Fibroblast of the aortic adventitia (primary cell): ENCODE data around the gene KREMEN1. TPM values are rescaled to one million over a fixed set of nuclear protein-coding genes. Genes with fewer than 3 reads are reported as not detected.

ENCODE experiments used
- DNase-seq: peaks from one replicate; pipeline ENCODE4 v3.0.0-alpha.2; 2010; ENCODE audit warnings: low read depth
- H3K4me3 ChIP-seq: 2 replicates; pipeline ENCODE4 v1.5.1; 2011; ENCODE audit warnings: low read depth, mild to moderate bottlenecking, control low read depth, low read length, moderate library complexity
- CTCF ChIP-seq: IDR thresholded peaks from 2 replicates; pipeline ENCODE4 v1.5.1; 2011; ENCODE audit warnings: mild to moderate bottlenecking, low read length, control low read depth, inconsistent platforms; ENCODE audit not compliant: insufficient read depth
- total RNA-seq: library from RNA; depleted of rRNA; stranded (reverse); fragments of >200 nt; gene quantifications from 2 replicates; pipeline ENCODE4 v1.2.3, GENCODE V29; 2012; ENCODE audit warnings: low replicate concordance

The KREMEN1 gene
- total RNA-seq, 1 donor = 5.7 TPM

DNA sequence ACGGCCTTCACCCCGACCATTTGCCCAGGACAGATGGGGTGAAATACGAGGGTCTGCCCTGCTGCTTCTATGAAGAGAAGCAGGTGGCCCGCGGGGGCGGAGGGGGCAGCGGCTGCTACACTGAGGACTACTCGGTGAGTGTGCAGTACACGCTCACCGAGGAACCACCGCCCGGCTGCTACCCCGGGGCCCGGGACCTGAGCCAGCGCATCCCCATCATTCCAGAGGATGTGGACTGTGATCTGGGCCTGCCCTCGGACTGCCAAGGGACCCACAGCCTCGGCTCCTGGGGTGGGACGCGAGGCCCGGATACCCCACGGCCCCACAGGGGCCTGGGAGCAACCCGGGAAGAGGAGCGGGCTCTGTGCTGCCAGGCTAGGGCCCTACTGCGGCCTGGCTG lies 22.4 kb upstream of the KREMEN1 start:
- H3K4me3 ChIP-seq = no peak overlapping the region
- DNase-seq = no peak
- no peak for TF ChIP-seq CTCF

DNA sequence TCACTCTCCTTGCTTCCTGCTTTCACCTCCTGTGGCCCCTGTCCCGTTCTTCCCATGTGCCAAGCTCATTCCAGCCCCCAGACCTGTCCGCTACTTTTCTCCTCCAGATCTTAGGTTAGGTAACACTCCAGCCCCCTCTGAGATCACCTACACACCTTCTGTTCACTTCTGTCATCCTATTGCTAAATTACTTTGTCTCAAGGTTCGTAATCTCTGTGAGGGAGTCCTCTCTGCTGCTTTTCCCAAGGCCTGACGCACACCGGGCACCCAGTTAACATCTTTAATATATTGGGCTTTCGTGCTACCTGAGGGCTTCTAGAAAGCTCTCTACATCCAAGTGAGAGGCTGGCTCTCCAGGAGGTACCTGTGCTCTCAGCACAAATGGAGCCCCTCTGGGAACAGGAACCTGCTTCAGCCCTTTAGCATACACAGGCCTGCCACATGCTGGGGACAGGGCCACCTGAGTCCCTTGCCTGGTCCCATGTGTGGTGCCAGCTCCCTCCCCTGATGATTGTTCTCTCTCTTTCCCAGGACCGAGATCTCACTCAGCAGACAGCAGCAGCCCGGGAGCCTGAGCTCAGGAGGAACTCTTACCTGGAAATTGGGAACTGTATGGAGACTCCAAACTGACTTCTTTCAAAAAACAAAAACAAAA lies 19.7 kb upstream of the KREMEN1 start:
- DNase-seq = no peak
- TF ChIP-seq CTCF = no peak

GRCh38 chr22:29054251-29054767 lies 18.5 kb upstream of the KREMEN1 start:
- H3K4me3 ChIP-seq = no peak overlapping the region
- no peak for DNase-seq
- TF ChIP-seq CTCF = no peak

More for the DNA sequence above, 19.7 kb upstream of the KREMEN1 start:
- no peak overlapping the region for H3K4me3 ChIP-seq

DNA sequence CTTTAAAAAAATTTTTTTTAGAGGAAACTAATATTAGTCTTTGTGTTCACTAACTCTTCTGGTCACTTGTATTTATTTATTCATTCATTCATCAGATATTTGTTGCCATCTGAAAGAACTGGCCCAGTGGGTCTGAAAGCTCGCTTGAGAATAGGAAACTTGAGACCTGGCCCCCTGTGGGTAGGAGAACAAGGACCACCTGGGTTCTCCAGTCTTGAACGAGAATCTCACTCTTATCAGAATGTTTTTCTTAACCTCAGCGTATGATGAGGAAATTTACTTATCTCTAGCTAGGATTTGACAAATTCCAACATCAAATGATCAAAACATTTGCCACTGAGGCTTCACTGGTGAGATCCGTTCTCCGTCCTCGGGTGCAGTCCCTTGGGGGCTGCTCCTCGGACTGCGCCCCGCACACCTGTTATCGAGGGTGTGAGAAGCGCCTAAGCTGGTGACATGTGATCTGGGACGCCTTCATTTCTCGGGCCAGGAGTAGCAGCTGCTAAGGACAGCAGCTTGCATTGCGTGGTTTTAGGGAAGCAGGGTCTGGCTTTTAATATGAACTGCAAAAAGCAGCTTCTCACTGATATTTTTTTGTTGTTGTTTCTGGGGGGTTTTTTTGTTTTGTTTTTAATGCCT lies 17.5 kb upstream of the KREMEN1 start:
- no peak overlapping the region for H3K4me3 ChIP-seq
- DNase-seq = no peak
- no peak for TF ChIP-seq CTCF

DNA sequence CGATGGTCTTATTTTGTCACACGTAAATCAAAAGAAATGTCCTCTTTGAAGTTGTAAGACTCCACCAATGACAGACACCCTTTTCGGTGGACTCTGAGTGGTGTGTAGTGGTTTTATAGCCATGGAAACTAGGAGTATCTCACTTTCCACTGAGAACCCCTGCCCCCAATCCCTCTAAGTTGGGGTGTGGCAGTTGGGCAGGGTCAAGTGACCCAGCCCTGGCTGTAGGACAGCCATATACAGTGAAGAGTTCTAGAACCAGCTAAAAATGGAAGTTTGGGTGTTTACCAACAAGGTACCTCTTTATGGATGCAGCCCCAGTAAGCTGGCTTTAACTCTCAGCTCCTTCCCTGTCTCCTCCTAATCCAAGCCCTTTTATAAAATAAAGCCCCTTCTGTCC lies 16.4 kb upstream of the KREMEN1 start:
- DNase-seq = no peak
- H3K4me3 ChIP-seq = no peak overlapping the region
- no peak for TF ChIP-seq CTCF

- H3K4me3 ChIP-seq = no peak overlapping the region
- DNase-seq = no peak
- no peak for TF ChIP-seq CTCF
Observed at GRCh38 chr22:29060251-29060869, 12.5 kb upstream of the KREMEN1 start.
